ENCODE measurements around the gene COL11A1. TPM values are rescaled to one million over a fixed set of nuclear protein-coding genes. Genes with fewer than 3 reads are reported as not detected.
"Not testable (repeated sequence)": the region's sequence is repeated elsewhere in the genome, so short reads cannot be mapped to it uniquely, and the experiment has no call there.

COL11A1 gene
- 959 and 1,111 TPM in 2 replicates for total RNA-seq (2014; rRNA removed; shearing (Covaris generic))

GRCh38 chr1:103108376-103109150, at the start of gene COL11A1:
COL11A1 (minus strand) TSS chr1:103108522; CDS start chr1:103108178, 344 bp downstream.
- DNase-seq (ENCODE audit: low spot score): peak; percentile 58
- in situ Hi-C loops (cut with HindIII; ENCODE audit: low sequenced_read_pairs): loop anchor here (25.0 kb wide), 1 partner anchor 354 kb away; no protein-coding TSS in a partner anchor

- in situ Hi-C loops (cut with HindIII; ENCODE audit: low sequenced_read_pairs): no loop called here
- DNase-seq (ENCODE audit: low spot score): no peak
Observed at GRCh38 chr1:103156966-103157365, 48.6 kb upstream of the COL11A1 start.

GRCh38 chr1:103146166-103146565, 37.8 kb upstream of the COL11A1 start:
- DNase-seq (ENCODE audit: low spot score): no peak
- in situ Hi-C loops (cut with HindIII; ENCODE audit: low sequenced_read_pairs): no loop called here

GRCh38 chr1:103145449-103145848, 37.1 kb upstream of the COL11A1 start:
- in situ Hi-C loops (cut with HindIII; ENCODE audit: low sequenced_read_pairs): no loop called here
- DNase-seq (ENCODE audit: low spot score): no peak

GRCh38 chr1:103144681-103145080, 36.4 kb upstream of the COL11A1 start:
- no peak for DNase-seq (ENCODE audit: low spot score)
- in situ Hi-C loops (cut with HindIII; ENCODE audit: low sequenced_read_pairs): no loop called here

- no peak for DNase-seq (ENCODE audit: low spot score)
- in situ Hi-C loops (cut with HindIII; ENCODE audit: low sequenced_read_pairs): no loop called here
Observed at GRCh38 chr1:103142461-103142860, 34.1 kb upstream of the COL11A1 start.

- no peak for DNase-seq (ENCODE audit: low spot score)
- in situ Hi-C loops (cut with HindIII; ENCODE audit: low sequenced_read_pairs): no loop called here
Observed at GRCh38 chr1:103129796-103130195, 21.5 kb upstream of the COL11A1 start.

GRCh38 chr1:103129255-103129654, 20.9 kb upstream of the COL11A1 start:
- in situ Hi-C loops (cut with HindIII; ENCODE audit: low sequenced_read_pairs): no loop called here
- DNase-seq (ENCODE audit: low spot score): no peak

- DNase-seq (ENCODE audit: low spot score); in situ Hi-C loops (cut with HindIII; ENCODE audit: low sequenced_read_pairs): not testable (repeated sequence)
Observed at GRCh38 chr1:103128256-103128655, 19.9 kb upstream of the COL11A1 start.

GRCh38 chr1:103125219-103125618, 16.9 kb upstream of the COL11A1 start:
- no peak for DNase-seq (ENCODE audit: low spot score)
- in situ Hi-C loops (cut with HindIII; ENCODE audit: low sequenced_read_pairs): no loop called here

GRCh38 chr1:103122983-103123720, 14.8 kb upstream of the COL11A1 start:
- DNase-seq (ENCODE audit: low spot score): no peak
- in situ Hi-C loops (cut with HindIII; ENCODE audit: low sequenced_read_pairs): loop anchor here (25.0 kb wide), 1 partner anchor 339 kb away; no protein-coding TSS in a partner anchor

- DNase-seq (ENCODE audit: low spot score): no peak
- in situ Hi-C loops (cut with HindIII; ENCODE audit: low sequenced_read_pairs): loop anchor here (25.0 kb wide), 1 partner anchor 341 kb away; no protein-coding TSS in a partner anchor
Observed at GRCh38 chr1:103120981-103121380, 12.7 kb upstream of the COL11A1 start.

GRCh38 chr1:103112546-103112945, 4.2 kb upstream of the COL11A1 start:
- DNase-seq (ENCODE audit: low spot score): no peak
- in situ Hi-C loops (cut with HindIII; ENCODE audit: low sequenced_read_pairs): loop anchor here (25.0 kb wide), 1 partner anchor 350 kb away; no protein-coding TSS in a partner anchor

GRCh38 chr1:103111926-103112325, 3.6 kb upstream of the COL11A1 start:
- in situ Hi-C loops (cut with HindIII; ENCODE audit: low sequenced_read_pairs): loop anchor here (25.0 kb wide), 1 partner anchor 350 kb away; no protein-coding TSS in a partner anchor
- DNase-seq (ENCODE audit: low spot score): peak; percentile 56

- peak; percentile 56 for DNase-seq (ENCODE audit: low spot score)
- in situ Hi-C loops (cut with HindIII; ENCODE audit: low sequenced_read_pairs): loop anchor here (25.0 kb wide), 1 partner anchor 352 kb away; no protein-coding TSS in a partner anchor
Observed at GRCh38 chr1:103110701-103111100, 2.4 kb upstream of the COL11A1 start.

GRCh38 chr1:103109311-103109920, 1.1 kb upstream of the COL11A1 start:
- in situ Hi-C loops (cut with HindIII; ENCODE audit: low sequenced_read_pairs): loop anchor here (25.0 kb wide), 1 partner anchor 353 kb away; no protein-coding TSS in a partner anchor
- DNase-seq (ENCODE audit: low spot score): peak; percentile 61

- DNase-seq (ENCODE audit: low spot score): no peak
- in situ Hi-C loops (cut with HindIII; ENCODE audit: low sequenced_read_pairs): loop anchor here (25.0 kb wide), 1 partner anchor 354 kb away; no protein-coding TSS in a partner anchor
Observed at GRCh38 chr1:103107741-103108375, 464 bp downstream of the COL11A1 start.

- in situ Hi-C loops (cut with HindIII; ENCODE audit: low sequenced_read_pairs): loop anchor here (25.0 kb wide), 1 partner anchor 356 kb away; no protein-coding TSS in a partner anchor
- DNase-seq (ENCODE audit: low spot score): peak; percentile 58
Observed at GRCh38 chr1:103106426-103107341, 1.6 kb downstream of the COL11A1 start.
